Fibroblast of skin of left quadriceps (primary cell): ENCODE data around the gene FARS2.

Experiments used
- DNase-seq, 2 experiments: peaks; one replicate each; pipeline ENCODE4 v3.0.0-alpha.2; 2013; ENCODE audit warnings: low read depth in 2 of 2

The FARS2 gene

GRCh38 chr6:5325173-5325572 lies 63.9 kb downstream of the FARS2 start:
- DNase-seq, result no peak

- no peak for DNase-seq
These were observed 64.8 kb downstream of the FARS2 start for GRCh38 chr6:5326022-5326641.

- no peak for DNase-seq
These were observed 67.5 kb downstream of the FARS2 start for GRCh38 chr6:5328800-5329199.

GRCh38 chr6:5331845-5332442 lies 70.6 kb downstream of the FARS2 start:
- DNase-seq, result no peak

GRCh38 chr6:5333658-5334057 lies 72.3 kb downstream of the FARS2 start:
- peak; percentile 35 to 44 for DNase-seq

GRCh38 chr6:5334341-5334740 lies 73.0 kb downstream of the FARS2 start:
- peak; percentile 8 to 16 for DNase-seq

GRCh38 chr6:5335020-5335419 lies 73.7 kb downstream of the FARS2 start:
- no peak for DNase-seq

GRCh38 chr6:5337573-5337972 lies 76.3 kb downstream of the FARS2 start:
- peak; percentile 40 to 55 for DNase-seq

GRCh38 chr6:5338177-5338960 lies 77.1 kb downstream of the FARS2 start:
- no peak for DNase-seq

- DNase-seq, result no peak
These were observed 78.5 kb downstream of the FARS2 start for GRCh38 chr6:5339786-5340185.

- DNase-seq, result no peak
These were observed 80.5 kb downstream of the FARS2 start for GRCh38 chr6:5341845-5342244.

GRCh38 chr6:5343998-5344397 lies 82.7 kb downstream of the FARS2 start:
- no peak for DNase-seq

- no peak for DNase-seq
These were observed 84.0 kb downstream of the FARS2 start for GRCh38 chr6:5345324-5345723.

GRCh38 chr6:5351552-5352210 lies 90.4 kb downstream of the FARS2 start:
- DNase-seq, result no peak

GRCh38 chr6:5353971-5354370 lies 92.7 kb downstream of the FARS2 start:
- no peak for DNase-seq

- DNase-seq, result no peak
These were observed 96.2 kb downstream of the FARS2 start for GRCh38 chr6:5357486-5357885.

GRCh38 chr6:5359417-5359816 lies 98.1 kb downstream of the FARS2 start:
- DNase-seq, result no peak

GRCh38 chr6:5361396-5361795 lies 100.1 kb downstream of the FARS2 start:
- DNase-seq, result no peak

GRCh38 chr6:5365436-5366195 lies 104.3 kb downstream of the FARS2 start:
- DNase-seq, result no peak

- DNase-seq, result no peak
These were observed 105.6 kb downstream of the FARS2 start for GRCh38 chr6:5366941-5367340.

- DNase-seq, result no peak
These were observed 106.2 kb downstream of the FARS2 start for GRCh38 chr6:5367510-5367909.

GRCh38 chr6:5373430-5373829 lies 112.1 kb downstream of the FARS2 start:
- DNase-seq, result no peak
